ENCODE data around the gene NAGA.

NAGA gene

DNA sequence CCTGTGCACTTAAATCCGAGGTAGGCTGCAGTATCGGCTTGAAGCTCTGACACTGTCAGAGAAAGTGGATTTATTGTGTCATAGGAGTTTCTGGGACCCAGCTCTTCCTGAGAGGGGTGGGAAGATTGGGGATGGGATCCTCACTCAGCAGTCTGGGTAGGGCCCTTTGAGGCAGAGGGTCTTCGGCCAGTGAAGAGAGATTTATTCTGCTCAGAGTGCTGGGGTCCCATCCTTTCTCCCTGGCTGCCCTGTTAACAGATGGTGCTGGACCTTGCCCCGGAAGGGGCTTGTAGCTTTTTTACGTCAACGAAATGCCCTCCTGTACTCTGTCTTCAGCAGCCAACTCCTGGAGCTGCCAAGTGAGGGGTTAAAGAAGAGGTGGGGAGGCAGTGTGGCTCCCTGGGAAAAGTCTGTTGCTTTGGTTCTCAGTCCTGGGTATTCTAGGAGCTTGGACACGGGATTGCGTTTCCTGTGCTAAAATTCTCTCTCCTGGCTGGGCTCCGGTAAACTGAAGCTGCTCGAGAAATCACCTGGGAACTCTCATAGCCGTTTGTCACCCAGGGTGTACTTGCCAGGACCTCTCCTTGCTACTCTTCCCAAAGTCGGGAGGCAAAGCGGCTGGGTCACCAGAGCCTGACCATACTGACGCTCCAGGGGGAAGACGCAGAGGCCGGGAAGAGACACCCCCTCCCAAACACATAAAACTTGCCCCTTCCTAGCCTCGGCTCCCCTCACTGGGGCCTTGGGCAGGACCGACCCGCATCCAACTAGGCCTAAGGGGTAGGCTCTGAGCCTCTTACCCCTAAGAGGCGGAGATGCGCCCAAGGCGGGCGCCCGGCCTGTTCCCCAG lies 8.1 kb upstream of the NAGA start:
- DNase-seq (ENCODE audit: low spot score), result no peak
- no peak for TF ChIP-seq CTCF (IDR thresholded peaks at IDR 0.05; ENCODE audit: extremely low read depth, missing control alignments)

- no peak for DNase-seq (ENCODE audit: low spot score)
- TF ChIP-seq CTCF (IDR thresholded peaks at IDR 0.05; ENCODE audit: extremely low read depth, missing control alignments), result no peak
Observed at GRCh38 chr22:42077486-42078125, 7.0 kb upstream of the NAGA start.

DNA sequence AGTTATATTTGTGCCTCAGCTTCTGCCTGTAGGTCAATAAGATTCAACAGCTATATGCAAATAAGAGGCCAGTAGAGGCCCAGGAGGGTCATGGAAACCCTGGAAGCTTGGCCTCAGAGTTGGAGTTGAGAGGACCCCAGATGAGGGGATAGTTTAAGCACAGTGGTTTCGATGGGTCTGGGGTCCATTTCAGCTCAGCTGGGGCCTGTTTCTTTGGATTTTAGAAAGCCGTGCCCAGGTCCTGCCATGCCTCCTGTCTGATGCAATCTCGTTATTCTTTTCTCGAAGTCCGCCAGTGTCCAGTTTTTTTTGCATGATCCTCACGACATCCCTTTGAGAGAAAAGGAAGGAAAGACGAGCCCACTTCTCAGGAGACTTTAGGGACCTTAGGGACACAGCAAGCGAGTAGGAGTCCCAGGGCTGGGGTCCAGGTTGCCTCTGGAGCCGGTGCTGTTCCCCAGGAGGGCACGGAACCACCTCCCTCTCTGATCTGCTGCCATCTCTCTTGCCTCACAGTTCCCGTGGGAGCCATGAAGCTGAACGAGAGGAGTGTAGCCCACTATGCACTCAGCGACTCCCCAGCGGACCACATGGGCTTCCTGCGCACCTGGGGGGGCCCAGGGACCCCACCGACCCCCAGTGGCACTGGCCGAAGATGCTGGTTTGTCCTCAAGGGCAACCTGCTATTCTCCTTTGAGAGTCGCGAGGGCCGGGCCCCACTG lies 6.3 kb upstream of the NAGA start:
- TF ChIP-seq CTCF (IDR thresholded peaks at IDR 0.05; ENCODE audit: extremely low read depth, missing control alignments), result no peak
- DNase-seq (ENCODE audit: low spot score), result no peak

GRCh38 chr22:42074846-42075676 lies 4.4 kb upstream of the NAGA start:
- no peak for DNase-seq (ENCODE audit: low spot score)
- no peak for TF ChIP-seq CTCF (IDR thresholded peaks at IDR 0.05; ENCODE audit: extremely low read depth, missing control alignments)

- DNase-seq (ENCODE audit: low spot score), result peak; percentile 68
- peak; percentile 33 for TF ChIP-seq CTCF (IDR thresholded peaks at IDR 0.05; ENCODE audit: extremely low read depth, missing control alignments)
Observed at GRCh38 chr22:42074132-42074811, 3.7 kb upstream of the NAGA start, which contains the start of gene PHETA2. TSS of gene PHETA2 (plus strand) at chr22:42074248. CDS start at chr22:42077294, 3,046 bp downstream.

- no peak for TF ChIP-seq CTCF (IDR thresholded peaks at IDR 0.05; ENCODE audit: extremely low read depth, missing control alignments)
- DNase-seq (ENCODE audit: low spot score), result no peak
Observed at GRCh38 chr22:42073621-42074041, 3.0 kb upstream of the NAGA start.

Data from GM20000 (cell line).